HG03095 (cell line): ENCODE data around the gene LHB.
"Not testable (repeated sequence)": the region's sequence is repeated elsewhere in the genome, so short reads cannot be mapped to it uniquely, and the experiment has no call there.

Experiments
- ATAC-seq: cut with Tn5 transposase; IDR thresholded peaks from one replicate; pipeline ENCODE4 v1.9.1; 2021; ENCODE audit warnings: moderate library complexity; ENCODE audit not compliant: unreplicated experiment

The LHB gene

GRCh38 chr19:49017041-49017665, at the start of gene LHB:
Gene LHB, minus strand, starts transcription at chr19:49017091. Its CDS starts 10 bp downstream, at chr19:49017081.
- ATAC-seq: no peak

DNA sequence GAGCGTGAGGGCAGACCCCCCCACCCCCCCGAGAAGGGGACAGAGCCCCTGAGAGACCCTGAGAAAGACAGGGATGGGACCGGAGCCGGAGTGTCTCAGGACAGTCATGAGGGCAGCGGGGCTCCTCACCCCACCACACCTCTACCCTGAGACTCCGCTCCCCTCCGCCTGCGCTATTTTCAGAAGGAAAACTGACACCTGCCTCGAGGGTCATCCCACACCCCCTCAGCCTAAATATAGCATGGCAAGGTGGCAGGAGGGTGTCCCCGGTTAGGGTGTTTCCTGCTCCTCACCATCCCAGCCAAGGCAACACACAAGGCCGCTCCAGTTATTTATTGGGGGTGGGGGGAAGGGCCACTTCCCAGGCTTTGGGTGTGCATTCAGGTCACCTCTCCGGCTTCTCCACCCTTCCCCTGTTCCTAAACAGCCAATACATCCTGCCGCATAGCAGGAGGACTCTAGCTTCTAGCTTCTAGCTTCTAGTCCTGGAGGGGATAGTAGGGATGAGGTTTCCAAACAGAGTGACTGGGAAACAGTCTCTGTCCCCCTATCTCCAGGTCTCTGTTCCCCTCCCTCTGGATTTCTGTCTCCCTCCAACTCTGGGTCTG, 49.1 kb upstream of the LHB start:
- ATAC-seq: no peak

GRCh38 chr19:49064768-49065611, 48.1 kb upstream of the LHB start, which contains the start of gene NTF4:
Gene NTF4, minus strand, starts transcription at chr19:49064818. Its CDS starts 2,821 bp downstream, at chr19:49061997.
- no peak for ATAC-seq

GRCh38 chr19:49064029-49064629, 47.2 kb upstream of the LHB start:
- ATAC-seq: no peak

GRCh38 chr19:49061445-49061844, 44.6 kb upstream of the LHB start:
- no peak for ATAC-seq

DNA sequence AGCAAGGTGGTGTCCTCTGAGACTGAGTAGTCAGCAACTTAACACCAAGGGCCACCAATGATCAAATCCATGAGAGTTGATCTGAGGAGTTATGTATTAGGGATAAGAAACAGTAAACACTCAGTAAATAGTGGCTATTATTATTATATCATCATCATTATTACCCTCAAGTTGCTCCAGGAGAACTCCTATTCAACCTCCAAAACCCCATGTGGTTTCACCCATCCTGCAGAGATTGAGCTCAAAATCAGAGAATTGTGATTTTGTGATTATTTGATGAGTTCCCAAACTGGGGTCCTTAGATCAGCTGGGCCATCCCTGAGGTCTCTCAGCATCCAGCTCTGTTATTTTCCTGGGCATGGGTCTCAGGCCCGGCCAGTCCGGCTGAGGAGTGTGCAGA, 44.1 kb upstream of the LHB start:
- ATAC-seq: no peak

- no peak for ATAC-seq
Observed at GRCh38 chr19:49059053-49059452, 42.2 kb upstream of the LHB start.

GRCh38 chr19:49058562-49058961, 41.7 kb upstream of the LHB start:
- ATAC-seq: no peak

GRCh38 chr19:49057636-49058234, 40.8 kb upstream of the LHB start, which contains the start of gene CGB7:
Gene CGB7, minus strand, starts transcription at chr19:49057749. Its CDS starts 2,374 bp downstream, at chr19:49055375.
- ATAC-seq: no peak

- ATAC-seq: not testable (repeated sequence)
Observed at GRCh38 chr19:49056902-49057596, 40.2 kb upstream of the LHB start.

GRCh38 chr19:49056101-49056901, 39.4 kb upstream of the LHB start:
- no peak for ATAC-seq

GRCh38 chr19:49050376-49051033, 33.6 kb upstream of the LHB start:
- ATAC-seq: not testable (repeated sequence)

- not testable (repeated sequence) for ATAC-seq
Observed at GRCh38 chr19:49049834-49050233, 32.9 kb upstream of the LHB start.

DNA sequence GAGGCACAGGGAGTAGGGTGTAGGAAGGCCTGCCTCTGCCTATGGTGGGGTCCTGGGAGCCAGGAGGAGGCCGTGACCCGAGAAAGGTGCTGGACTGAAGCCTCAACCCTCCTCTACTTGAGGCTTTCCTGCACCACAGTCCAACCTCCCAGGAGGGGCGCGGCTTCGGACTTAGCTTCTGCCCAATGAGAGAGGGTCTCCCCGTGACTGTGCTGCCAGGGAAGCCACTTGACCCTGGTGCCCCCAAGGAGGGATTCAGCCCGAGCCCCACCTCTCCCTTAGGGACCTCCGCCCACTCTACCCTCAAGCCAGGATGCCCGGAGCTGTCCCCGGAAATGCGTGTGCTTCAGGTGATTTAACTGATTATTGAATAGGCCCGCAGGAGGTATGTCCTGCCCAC, 32.1 kb upstream of the LHB start, which contains the start of gene CGB8:
TSS of gene CGB8 (minus strand) at position 101 of the 400 bp plus-strand sequence. CDS start 372 bp downstream, outside the sequence.
- not testable (repeated sequence) for ATAC-seq

- ATAC-seq: not testable (repeated sequence)
Observed at GRCh38 chr19:49043548-49043947, 26.7 kb upstream of the LHB start, which contains the start of gene CGB5. Gene CGB5, plus strand, starts transcription at chr19:49043848. Its CDS starts 362 bp downstream, at chr19:49044210.

DNA sequence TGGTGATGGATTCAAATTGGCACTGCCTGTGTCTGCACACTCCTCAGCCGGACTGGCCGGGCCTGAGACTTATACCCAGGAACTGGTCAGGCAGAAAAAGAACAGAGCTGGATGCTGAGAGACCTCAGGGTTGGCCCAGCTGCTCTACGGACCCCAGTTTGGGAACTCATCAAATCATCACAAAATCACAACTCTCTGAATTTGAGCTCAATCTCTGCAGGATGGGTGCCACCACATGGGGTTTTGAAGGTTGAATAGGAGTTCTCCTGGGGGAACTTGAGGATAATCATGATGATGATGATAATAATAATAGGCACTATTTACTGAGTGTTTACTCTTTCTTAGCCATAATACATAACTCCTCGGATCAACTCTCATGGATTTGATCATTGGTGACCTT, 25.8 kb upstream of the LHB start:
- ATAC-seq: not testable (repeated sequence)

GRCh38 chr19:49042177-49042576, 25.3 kb upstream of the LHB start:
- no peak for ATAC-seq

- ATAC-seq: not testable (repeated sequence)
Observed at GRCh38 chr19:49039736-49040135, 22.8 kb upstream of the LHB start.
